Caco-2 (cell line): ENCODE results near the gene TTLL5. TPM values are rescaled to one million over a fixed set of nuclear protein-coding genes. Genes with fewer than 3 reads are reported as not detected.

Source experiments
- BruUV-seq: library from RNA; stranded (reverse); fragments of 400-500 nt; replicated peaks from 2 replicates; lab custom pipeline; 2021; lab: Mats Ljungman, UMichigan
- CTCF ChIA-PET: fragments of 300-600 bp; sonication (Branson Sonifier 250); formaldehyde crosslinking; loops from one replicate; lab custom pipeline; 2022; ENCODE audit warnings: antibody characterized with exemption; lab: Charles Lee
- POLR2A ChIA-PET: fragments of 300-600 bp; sonication (Branson Sonifier 250); formaldehyde crosslinking; loops from one replicate; lab custom pipeline; 2022; ENCODE audit warnings: antibody characterized with exemption; lab: Charles Lee
- DNase-seq, 2 experiments: peaks; one replicate each; pipeline versions ENCODE4 v3.0.0 to v3.0.0-alpha.2; 2020 to 2022
- H3K27me3 ChIP-seq: replicated peaks from 2 replicates; pipeline ENCODE4 v1.6.0; 2011; ENCODE audit warnings: low read length; ENCODE audit not compliant: control insufficient read depth, insufficient read depth
- H3K36me3 ChIP-seq: 2 replicates; pipeline ENCODE4 v1.5.1; 2011; ENCODE audit warnings: low read length; ENCODE audit not compliant: control insufficient read depth, insufficient read depth
- H3K4me1 ChIP-seq: fragments of 250-450 bp; sonication (Bioruptor Pico); 2 replicates; pipeline ENCODE4 v1.5.1; 2020; ENCODE audit warnings: mild to moderate bottlenecking
- H3K4me3 ChIP-seq: 2 replicates; pipeline ENCODE4 v1.5.1; 2011; ENCODE audit warnings: low read depth, mild to moderate bottlenecking, control low read depth, low read length
- H3K9me3 ChIP-seq: fragments of 250-450 bp; sonication (Bioruptor Pico); 2 replicates; pipeline ENCODE4 v1.5.1; 2020; ENCODE audit warnings: mild to moderate bottlenecking, moderate library complexity
- H3K27ac Mint-ChIP-seq: one replicate; pipeline ENCODE4 v1.8.0; 2022; ENCODE audit warnings: mixed read lengths; ENCODE audit not compliant: unreplicated experiment
- H3K27me3 Mint-ChIP-seq: one replicate; pipeline ENCODE4 v1.8.0; 2022; ENCODE audit warnings: mixed read lengths; ENCODE audit not compliant: insufficient read depth, unreplicated experiment
- H3K36me3 Mint-ChIP-seq: one replicate; pipeline ENCODE4 v1.8.0; 2022; ENCODE audit warnings: mild to moderate bottlenecking, mixed read lengths; ENCODE audit not compliant: insufficient read depth, unreplicated experiment
- H3K4me1 Mint-ChIP-seq: one replicate; pipeline ENCODE4 v1.8.0; 2022; ENCODE audit warnings: low read depth, mixed read lengths; ENCODE audit not compliant: unreplicated experiment
- H3K4me3 Mint-ChIP-seq: one replicate; pipeline ENCODE4 v1.8.0; 2022; ENCODE audit warnings: mild to moderate bottlenecking, moderate library complexity, mixed read lengths; ENCODE audit not compliant: unreplicated experiment
- H3K9me3 Mint-ChIP-seq: one replicate; pipeline ENCODE4 v1.8.0; 2022; ENCODE audit warnings: mixed read lengths; ENCODE audit not compliant: unreplicated experiment
- CTCF ChIP-seq, 2 experiments: fragments of 200-600 bp in 1 of 2; IDR thresholded peaks; 1 replicate in 1 of 2; 2 replicates in 1 of 2; pipeline versions ENCODE4 v1.5.1 to v1.8.0; 2011 to 2022; ENCODE audit warnings: antibody characterized with exemption in 1 of 2, control low read depth in 1 of 2, inconsistent platforms in 1 of 2, low read depth in 1 of 2, low read length in 1 of 2, mild to moderate bottlenecking in 1 of 2, moderate library complexity in 1 of 2; ENCODE audit not compliant: insufficient read depth in 1 of 2, severe bottlenecking in 1 of 2, unreplicated experiment in 1 of 2
- intact Hi-C: fragments of 100-400 bp; cut with micrococcal nuclease; formaldehyde crosslinking; loops from one replicate; pipeline ENCODE4 v1.10.0; 2022; ENCODE audit not compliant: unreplicated experiment
- total RNA-seq: library from RNA; stranded (reverse); gene quantifications from 2 replicates; pipeline ENCODE4 v1.2.3, GENCODE V29; 2022

TTLL5 gene
- total RNA-seq, 1 experiment from 2014 or later: 38.2 TPM

GRCh38 chr14:75715926-75716780 lies 55.1 kb downstream of the TTLL5 start:
- H3K36me3 ChIP-seq: peaks cover 2% of the 10 kb centered on the region; the same call in 1 of the 2 replicates
- peaks cover 21% of the 10 kb centered on the region for H3K4me1 Mint-ChIP-seq
- no peaks in the 10 kb centered on the region for H3K27me3 ChIP-seq
- no peaks in the 10 kb centered on the region for H3K9me3 ChIP-seq
- no TSS peak for BruUV-seq
- no peak for TF ChIP-seq CTCF (IDR thresholded peaks at IDR 0.05; ENCODE audit: insufficient read depth in 1 of 2, low read depth in 1 of 2, low read length in 1 of 2, severe bottlenecking in 1 of 2, unreplicated experiment in 1 of 2)
- CTCF ChIA-PET: interaction anchor here (1.0 kb wide), 1 partner anchor 264 kb away, joined by 3 read pairs; no protein-coding TSS in a partner anchor
- H3K36me3 Mint-ChIP-seq: peaks cover 7% of the 10 kb centered on the region
- POLR2A ChIA-PET: no interaction called here
- intact Hi-C loops: no loop called here
- no peaks in the 10 kb centered on the region for H3K9me3 Mint-ChIP-seq
- H3K4me3 Mint-ChIP-seq: no peak overlapping the region
- H3K27me3 Mint-ChIP-seq: no peaks in the 10 kb centered on the region
- H3K4me3 ChIP-seq: no peak overlapping the region
- H3K4me1 ChIP-seq: peaks cover 21% of the 10 kb centered on the region
- DNase-seq: no peak
- H3K27ac Mint-ChIP-seq: no peak overlapping the region

- Mint-ChIP-seq H3K9me3 (no peaks in the 10 kb centered on the region), H3K4me3 (no peak overlapping the region), H3K27ac (no peak overlapping the region), H3K27me3 (no peaks in the 10 kb centered on the region), H3K36me3 (no peaks in the 10 kb centered on the region), H3K4me1 (peaks cover 5% of the 10 kb centered on the region)
- TF ChIP-seq CTCF (IDR thresholded peaks at IDR 0.05; ENCODE audit: insufficient read depth in 1 of 2, low read depth in 1 of 2, low read length in 1 of 2, severe bottlenecking in 1 of 2, unreplicated experiment in 1 of 2): no peak
- Histone ChIP-seq H3K4me1 (peaks cover 5% of the 10 kb centered on the region), H3K9me3 (no peaks in the 10 kb centered on the region), H3K4me3 (no peak overlapping the region), H3K27me3 (no peaks in the 10 kb centered on the region), H3K36me3 (peaks cover 2% of the 10 kb centered on the region; the same call in 1 of the 2 replicates)
- POLR2A ChIA-PET: no interaction called here
- no TSS peak for BruUV-seq
- intact Hi-C loops: no loop called here
- CTCF ChIA-PET: no interaction called here
- no peak for DNase-seq
These were observed 56.7 kb downstream of the TTLL5 start for GRCh38 chr14:75717729-75718128.

- Histone ChIP-seq H3K9me3 (no peaks in the 10 kb centered on the region), H3K4me1 (peaks cover under 1% of the 10 kb centered on the region; the same call in 1 of the 2 replicates), H3K36me3 (peaks cover 2% of the 10 kb centered on the region; the same call in 1 of the 2 replicates), H3K27me3 (no peaks in the 10 kb centered on the region), H3K4me3 (no peak overlapping the region)
- Mint-ChIP-seq H3K27me3 (no peaks in the 10 kb centered on the region), H3K27ac (no peak overlapping the region), H3K9me3 (no peaks in the 10 kb centered on the region), H3K4me3 (no peak overlapping the region), H3K36me3 (no peaks in the 10 kb centered on the region), H3K4me1 (peaks cover 4% of the 10 kb centered on the region)
- intact Hi-C loops: no loop called here
- BruUV-seq: no TSS peak
- no peak for TF ChIP-seq CTCF (IDR thresholded peaks at IDR 0.05; ENCODE audit: insufficient read depth in 1 of 2, low read depth in 1 of 2, low read length in 1 of 2, severe bottlenecking in 1 of 2, unreplicated experiment in 1 of 2)
- no peak for DNase-seq
- POLR2A ChIA-PET: interaction anchor here (0.5 kb wide), 1 partner anchor 57 kb away, joined by 5 read pairs; the partner anchor contains the start of gene TTLL5
- CTCF ChIA-PET: no interaction called here
These were observed 57.2 kb downstream of the TTLL5 start for GRCh38 chr14:75718199-75718598.
